DOHH2 (cell line): ENCODE data around the gene TRABD2A.

ENCODE experiments used
- EZH2phosphoT487 ChIP-seq: fragments of 200-600 bp; sonication (generic); IDR thresholded peaks from 2 replicates; pipeline ENCODE4 v1.6.1; 2017; ENCODE audit warnings: borderline replicate concordance, mild to moderate bottlenecking, antibody characterized with exemption, low read length, moderate library complexity, mixed read lengths
- TF ChIP-seq, protein P1 (sequence below): fragments of 200-600 bp; sonication (generic); IDR thresholded peaks from one replicate; pipeline ENCODE4 v1.5.1; 2014; ENCODE audit warnings: antibody characterized with exemption, mild to moderate bottlenecking, low read depth, low read length; ENCODE audit not compliant: poor library complexity, severe bottlenecking

GRCh38 chr2:84849271-84849952, 31.5 kb downstream of the TRABD2A start:
- TF ChIP-seq, protein P1, sequence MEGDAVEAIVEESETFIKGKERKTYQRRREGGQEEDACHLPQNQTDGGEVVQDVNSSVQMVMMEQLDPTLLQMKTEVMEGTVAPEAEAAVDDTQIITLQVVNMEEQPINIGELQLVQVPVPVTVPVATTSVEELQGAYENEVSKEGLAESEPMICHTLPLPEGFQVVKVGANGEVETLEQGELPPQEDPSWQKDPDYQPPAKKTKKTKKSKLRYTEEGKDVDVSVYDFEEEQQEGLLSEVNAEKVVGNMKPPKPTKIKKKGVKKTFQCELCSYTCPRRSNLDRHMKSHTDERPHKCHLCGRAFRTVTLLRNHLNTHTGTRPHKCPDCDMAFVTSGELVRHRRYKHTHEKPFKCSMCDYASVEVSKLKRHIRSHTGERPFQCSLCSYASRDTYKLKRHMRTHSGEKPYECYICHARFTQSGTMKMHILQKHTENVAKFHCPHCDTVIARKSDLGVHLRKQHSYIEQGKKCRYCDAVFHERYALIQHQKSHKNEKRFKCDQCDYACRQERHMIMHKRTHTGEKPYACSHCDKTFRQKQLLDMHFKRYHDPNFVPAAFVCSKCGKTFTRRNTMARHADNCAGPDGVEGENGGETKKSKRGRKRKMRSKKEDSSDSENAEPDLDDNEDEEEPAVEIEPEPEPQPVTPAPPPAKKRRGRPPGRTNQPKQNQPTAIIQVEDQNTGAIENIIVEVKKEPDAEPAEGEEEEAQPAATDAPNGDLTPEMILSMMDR: no peak
- no peak for TF ChIP-seq EZH2phosphoT487
